Thymus (tissue), 11 donors: ENCODE measurements around the gene DDX54. TPM values are rescaled to one million over a fixed set of nuclear protein-coding genes. Genes with fewer than 3 reads are reported as not detected.

ENCODE experiments used
- DNase-seq, 9 donors: peaks; one replicate each; pipeline ENCODE4 v3.0.0-alpha.2; 2013; ENCODE audit warnings: low spot score in 9 of 9, low read depth in 6 of 9, missing footprints in 1 of 9
- H3K27ac ChIP-seq, 2 donors: one replicate each; pipeline ENCODE4 v1.5.1; 2013; ENCODE audit warnings: control low read depth in 1 of 2, low read depth in 1 of 2, low read length in 1 of 2, mild to moderate bottlenecking in 1 of 2, moderate library complexity in 1 of 2
- H3K27me3 ChIP-seq, 2 donors: one replicate each; pipeline ENCODE4 v1.5.1; 2013; ENCODE audit warnings: low read length in 1 of 2; ENCODE audit not compliant: control insufficient read depth in 2 of 2, insufficient read depth in 1 of 2
- H3K36me3 ChIP-seq, 2 donors: one replicate each; pipeline ENCODE4 v1.5.1; 2013; ENCODE audit warnings: low read length in 1 of 2, mild to moderate bottlenecking in 1 of 2, moderate library complexity in 1 of 2; ENCODE audit not compliant: control insufficient read depth in 2 of 2, insufficient read depth in 2 of 2
- H3K4me1 ChIP-seq, 2 donors: one replicate each; pipeline ENCODE4 v1.5.1; 2013; ENCODE audit warnings: low read length in 2 of 2; ENCODE audit not compliant: control insufficient read depth in 2 of 2, insufficient read depth in 2 of 2
- H3K4me3 ChIP-seq, 2 donors: one replicate each; pipeline ENCODE4 v1.5.1; 2013; ENCODE audit warnings: low read length in 2 of 2, control low read depth in 1 of 2, mild to moderate bottlenecking in 1 of 2
- H3K9me3 ChIP-seq, 2 donors: one replicate each; pipeline ENCODE4 v1.5.1; 2013; ENCODE audit warnings: low read length in 1 of 2, mild to moderate bottlenecking in 1 of 2; ENCODE audit not compliant: control insufficient read depth in 2 of 2, insufficient read depth in 1 of 2
- WGBS: extraction: QIAGEN DNeasy Blood & Tissue Kit; methylation state at CpG from one replicate; pipeline ENCODE4 v1.1.7; 2013; 5-methylcytosine and 5-hydroxymethylcytosine counted together
- polyA plus RNA-seq: library from polyadenylated mRNA; stranded (reverse); fragments of 200-250 nt; gene quantifications from one replicate; pipeline ENCODE4 v1.2.3, GENCODE V29; 2013
- total RNA-seq: library from RNA; stranded (reverse); fragments of 120-200 nt; gene quantifications from one replicate; pipeline ENCODE4 v1.2.4, GENCODE V29; 2013
- donor health status: healthy.

Gene DDX54
- total and polyA plus RNA-seq, 2 donors: 23.6 to 49.8 TPM

DNA sequence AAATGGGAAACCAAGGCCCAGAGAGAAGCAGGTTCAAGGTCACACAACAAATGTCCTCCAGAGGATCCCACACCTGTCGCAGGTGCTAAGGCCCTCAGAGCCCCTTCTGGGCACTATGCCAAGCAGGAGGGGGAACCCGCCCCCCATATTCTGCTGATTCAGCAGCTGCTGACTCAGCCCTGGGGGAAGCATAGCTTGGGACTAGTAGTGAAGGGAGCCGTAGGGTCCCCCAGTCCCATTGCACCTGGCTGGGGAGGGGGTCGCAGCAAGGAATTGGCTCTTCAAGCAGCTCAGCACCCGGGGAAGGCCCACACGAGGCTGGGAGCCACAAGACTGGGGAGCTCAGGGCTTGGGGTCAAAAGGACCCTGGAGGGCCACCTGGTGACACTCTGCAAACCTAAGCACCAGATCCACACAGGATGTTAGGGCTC, 50.7 kb downstream of the DDX54 start:
- H3K27me3 ChIP-seq: peaks cover 0 to 16% of the 10 kb centered on the region in 2 donors
- no peak overlapping the region for H3K4me3 ChIP-seq

GRCh38 chr12:113134071-113134470, 51.2 kb downstream of the DDX54 start:
- Histone ChIP-seq H3K4me3 (no peak overlapping the region), H3K27me3 (peaks cover 0 to 16% of the 10 kb centered on the region in 2 donors), H3K36me3 (no peaks in the 10 kb centered on the region), H3K9me3 (no peaks in the 10 kb centered on the region), H3K4me1 (peaks cover 5 to 31% of the 10 kb centered on the region in 2 donors), H3K27ac (no peak overlapping the region)
- DNase-seq: no peak
- 95% methylated on average over 2 of the region's 2 CpGs for WGBS

More for the DNA sequence above, 50.7 kb downstream of the DDX54 start:
- H3K4me1 ChIP-seq: peaks cover 5 to 27% of the 10 kb centered on the region in 2 donors
- no peak for DNase-seq
- H3K36me3 ChIP-seq: no peaks in the 10 kb centered on the region
- 72% methylated on average over 6 of the region's 6 CpGs for WGBS
- no peak overlapping the region for H3K27ac ChIP-seq
- no peaks in the 10 kb centered on the region for H3K9me3 ChIP-seq

DNA sequence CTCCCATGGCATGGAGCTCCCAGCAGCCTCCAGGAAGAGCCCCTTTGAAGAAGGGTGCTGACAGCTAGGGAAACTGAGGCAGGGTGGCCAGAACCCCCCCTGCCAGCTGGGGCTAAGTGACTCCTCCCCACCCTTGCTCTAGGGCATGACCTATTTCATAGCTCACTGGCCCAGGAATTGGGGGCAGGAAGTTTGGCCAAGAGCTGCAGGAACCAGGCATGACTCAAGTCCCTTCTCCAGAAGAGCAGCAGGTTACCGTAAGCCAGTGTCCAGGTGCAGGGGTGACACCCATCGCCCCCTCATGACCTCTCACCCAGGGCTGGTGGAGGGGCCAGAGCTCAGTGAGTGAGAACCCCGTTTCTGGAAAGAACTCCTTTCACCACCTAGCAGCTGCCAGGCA, 51.6 kb downstream of the DDX54 start:
- Histone ChIP-seq H3K36me3 (no peaks in the 10 kb centered on the region), H3K27ac (no peak overlapping the region), H3K4me3 (no peak overlapping the region), H3K9me3 (no peaks in the 10 kb centered on the region), H3K4me1 (peaks cover 5 to 35% of the 10 kb centered on the region in 2 donors), H3K27me3 (peaks cover 0 to 16% of the 10 kb centered on the region in 2 donors)
- DNase-seq: no peak
- WGBS: 95% methylated on average over 3 of the region's 3 CpGs

- Histone ChIP-seq H3K36me3 (no peaks in the 10 kb centered on the region), H3K4me1 (peaks cover 5 to 36% of the 10 kb centered on the region in 2 donors)
These were observed 52.2 kb downstream of the DDX54 start for GRCh38 chr12:113133036-113133435.

GRCh38 chr12:113131556-113131955, 53.7 kb downstream of the DDX54 start:
- Histone ChIP-seq H3K27ac (no peak overlapping the region), H3K9me3 (no peaks in the 10 kb centered on the region), H3K4me1 (peaks cover 6 to 46% of the 10 kb centered on the region in 2 donors), H3K36me3 (no peaks in the 10 kb centered on the region), H3K4me3 (no peak overlapping the region), H3K27me3 (peaks cover 0 to 16% of the 10 kb centered on the region in 2 donors)
- 95% methylated on average over 1 of the region's 1 CpG for WGBS
- DNase-seq: no peak

More at GRCh38 chr12:113133036-113133435, 52.2 kb downstream of the DDX54 start:
- Histone ChIP-seq H3K4me3 (no peak overlapping the region), H3K9me3 (no peaks in the 10 kb centered on the region), H3K27ac (no peak overlapping the region), H3K27me3 (peaks cover 0 to 16% of the 10 kb centered on the region in 2 donors)
- WGBS: 93% methylated on average over 6 of the region's 6 CpGs
- no peak for DNase-seq

DNA sequence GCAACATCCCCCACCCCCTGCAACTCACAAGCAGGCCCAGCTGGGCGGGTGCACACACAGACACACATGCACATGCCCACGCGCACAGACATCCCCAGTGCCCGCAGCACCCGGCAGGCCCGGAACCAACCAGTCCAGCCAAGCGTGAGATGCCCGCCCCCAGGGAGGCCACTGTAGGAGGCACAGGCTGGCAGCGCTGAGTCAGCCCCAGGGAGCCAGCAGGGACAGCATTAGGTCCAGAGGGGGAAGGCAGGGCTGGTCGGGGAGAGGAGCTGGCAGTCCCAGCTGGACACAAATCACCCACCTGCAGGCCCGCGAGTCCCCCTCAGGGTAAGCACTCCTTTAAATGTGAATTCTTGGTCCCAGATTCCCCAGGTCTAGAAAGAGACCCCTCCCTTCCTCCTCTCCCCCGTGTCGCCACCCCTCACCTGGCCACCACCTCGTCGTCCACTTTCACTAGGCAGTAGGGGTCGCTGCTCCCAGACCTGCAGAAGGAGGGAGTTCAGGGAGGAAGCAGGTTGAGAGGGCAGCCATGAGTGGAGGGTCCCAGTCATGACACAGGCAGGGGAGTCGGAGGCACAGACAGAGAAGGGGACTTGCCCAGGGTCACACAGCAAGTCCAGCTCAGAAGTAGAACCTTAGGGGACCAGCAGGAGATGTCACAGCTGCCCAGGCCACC, 54.7 kb downstream of the DDX54 start:
- Histone ChIP-seq H3K9me3 (no peaks in the 10 kb centered on the region), H3K4me3 (no peak overlapping the region), H3K36me3 (no peaks in the 10 kb centered on the region), H3K4me1 (peaks cover 6 to 37% of the 10 kb centered on the region in 2 donors), H3K27ac (no peak overlapping the region), H3K27me3 (peaks cover 0 to 14% of the 10 kb centered on the region in 2 donors)
- DNase-seq: no peak
- 79% methylated on average over 18 of the region's 18 CpGs for WGBS

GRCh38 chr12:113129664-113130456, 55.4 kb downstream of the DDX54 start:
- DNase-seq: no peak
- H3K36me3 ChIP-seq: no peaks in the 10 kb centered on the region
- 71% methylated on average over 17 of the region's 17 CpGs for WGBS
- no peak overlapping the region for H3K4me3 ChIP-seq
- H3K4me1 ChIP-seq: peaks cover 4 to 30% of the 10 kb centered on the region in 2 donors
- H3K27ac ChIP-seq: no peak overlapping the region
- peaks cover 0 to 7% of the 10 kb centered on the region in 2 donors for H3K27me3 ChIP-seq
- no peaks in the 10 kb centered on the region for H3K9me3 ChIP-seq

DNA sequence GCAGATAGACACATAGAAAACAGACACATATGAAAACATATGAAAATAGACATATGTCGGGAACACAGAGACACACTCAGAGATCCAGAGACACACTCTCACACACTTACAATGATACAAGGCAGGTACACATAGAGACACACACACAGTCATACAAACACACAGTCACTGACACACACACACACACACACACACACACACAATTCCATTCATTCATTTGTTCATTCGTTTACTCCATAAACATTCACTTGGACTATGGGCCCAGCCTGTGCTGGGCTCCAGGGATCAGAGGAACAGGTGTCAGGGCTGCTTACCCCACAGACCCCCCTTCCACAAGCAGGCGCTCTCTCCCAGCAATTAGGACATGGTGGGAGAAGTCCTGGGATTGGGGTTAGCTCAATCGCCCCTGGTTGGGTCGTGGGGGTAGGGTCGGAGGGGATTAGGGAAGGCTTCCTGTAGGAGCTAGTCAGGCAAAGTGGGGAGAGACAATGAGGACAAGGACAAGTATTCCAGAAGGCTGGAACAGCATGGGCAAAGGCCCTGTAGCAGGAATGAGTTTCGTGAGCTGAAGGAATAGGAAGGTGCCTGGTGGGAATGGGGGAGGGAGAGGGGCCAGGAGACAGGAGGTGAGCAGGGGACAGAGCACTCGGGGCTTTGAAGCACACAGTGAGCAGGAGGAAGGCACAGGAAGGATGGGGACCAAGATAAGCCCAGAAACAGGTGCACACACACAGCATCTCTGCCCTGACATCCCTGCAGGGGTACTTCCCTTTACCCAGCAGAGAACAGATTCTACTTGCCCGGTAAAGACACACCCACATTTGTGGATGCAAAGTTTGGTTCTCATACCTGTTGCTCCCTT, 56.2 kb downstream of the DDX54 start:
- peak in 3 of 9 donors; percentile 43 to 70 (median 49) for DNase-seq
- H3K27ac ChIP-seq: no peak overlapping the region
- no peaks in the 10 kb centered on the region for H3K36me3 ChIP-seq
- no peak overlapping the region for H3K4me3 ChIP-seq
- peaks cover 4 to 27% of the 10 kb centered on the region in 2 donors for H3K4me1 ChIP-seq
- no peaks in the 10 kb centered on the region for H3K9me3 ChIP-seq
- H3K27me3 ChIP-seq: no peaks in the 10 kb centered on the region
- 57% methylated on average over 9 of the region's 9 CpGs for WGBS
